HG02885 (cell line): ENCODE measurements around the gene CASS4.
"Not testable (repeated sequence)": the region's sequence is repeated elsewhere in the genome, so short reads cannot be mapped to it uniquely, and the experiment has no call there.

Experiments used
- ATAC-seq: cut with Tn5 transposase; IDR thresholded peaks from one replicate; pipeline ENCODE4 v1.9.1; 2021; ENCODE audit warnings: mild to moderate bottlenecking; ENCODE audit not compliant: unreplicated experiment, poor library complexity

The CASS4 gene, protein sequence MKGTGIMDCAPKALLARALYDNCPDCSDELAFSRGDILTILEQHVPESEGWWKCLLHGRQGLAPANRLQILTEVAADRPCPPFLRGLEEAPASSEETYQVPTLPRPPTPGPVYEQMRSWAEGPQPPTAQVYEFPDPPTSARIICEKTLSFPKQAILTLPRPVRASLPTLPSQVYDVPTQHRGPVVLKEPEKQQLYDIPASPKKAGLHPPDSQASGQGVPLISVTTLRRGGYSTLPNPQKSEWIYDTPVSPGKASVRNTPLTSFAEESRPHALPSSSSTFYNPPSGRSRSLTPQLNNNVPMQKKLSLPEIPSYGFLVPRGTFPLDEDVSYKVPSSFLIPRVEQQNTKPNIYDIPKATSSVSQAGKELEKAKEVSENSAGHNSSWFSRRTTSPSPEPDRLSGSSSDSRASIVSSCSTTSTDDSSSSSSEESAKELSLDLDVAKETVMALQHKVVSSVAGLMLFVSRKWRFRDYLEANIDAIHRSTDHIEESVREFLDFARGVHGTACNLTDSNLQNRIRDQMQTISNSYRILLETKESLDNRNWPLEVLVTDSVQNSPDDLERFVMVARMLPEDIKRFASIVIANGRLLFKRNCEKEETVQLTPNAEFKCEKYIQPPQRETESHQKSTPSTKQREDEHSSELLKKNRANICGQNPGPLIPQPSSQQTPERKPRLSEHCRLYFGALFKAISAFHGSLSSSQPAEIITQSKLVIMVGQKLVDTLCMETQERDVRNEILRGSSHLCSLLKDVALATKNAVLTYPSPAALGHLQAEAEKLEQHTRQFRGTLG

DNA sequence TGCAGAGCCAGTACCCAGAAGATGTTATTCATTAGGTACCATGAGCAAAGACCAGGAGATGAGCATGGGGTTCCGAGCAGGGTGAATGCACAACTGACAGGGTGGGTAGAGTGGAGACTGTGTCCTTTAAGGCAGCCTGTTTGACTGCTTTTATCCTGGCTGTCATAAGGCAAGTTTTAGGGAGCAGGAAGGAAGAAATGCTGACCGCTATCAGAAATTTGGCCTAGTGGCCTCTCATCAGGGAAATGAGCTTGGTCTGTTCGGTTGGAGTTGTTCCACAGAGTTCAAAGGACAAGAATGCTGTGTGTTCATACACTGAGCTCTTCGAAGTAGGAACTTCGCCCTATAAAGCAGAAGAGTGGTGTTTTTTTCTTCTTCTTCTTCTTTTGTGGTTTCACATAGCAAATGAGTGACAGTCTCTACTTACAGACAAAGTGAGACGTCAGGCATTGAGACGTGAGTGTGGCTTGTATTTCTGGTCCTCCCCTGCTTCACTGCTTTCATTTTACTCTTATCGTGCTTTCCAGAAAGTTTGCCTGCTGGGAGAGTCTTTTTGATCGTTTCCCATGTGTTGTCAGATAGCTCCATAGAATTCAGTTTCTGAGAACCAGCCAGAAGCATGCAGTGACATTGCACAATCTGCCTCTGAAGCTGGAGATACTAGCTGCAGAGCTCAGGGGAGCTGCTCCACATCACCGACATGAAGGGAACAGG is at the start of gene CASS4:
CASS4 (plus strand) TSS at position 502 of the 714 bp plus-strand sequence; CDS start at position 701, 199 bp downstream.
- ATAC-seq: no peak

DNA sequence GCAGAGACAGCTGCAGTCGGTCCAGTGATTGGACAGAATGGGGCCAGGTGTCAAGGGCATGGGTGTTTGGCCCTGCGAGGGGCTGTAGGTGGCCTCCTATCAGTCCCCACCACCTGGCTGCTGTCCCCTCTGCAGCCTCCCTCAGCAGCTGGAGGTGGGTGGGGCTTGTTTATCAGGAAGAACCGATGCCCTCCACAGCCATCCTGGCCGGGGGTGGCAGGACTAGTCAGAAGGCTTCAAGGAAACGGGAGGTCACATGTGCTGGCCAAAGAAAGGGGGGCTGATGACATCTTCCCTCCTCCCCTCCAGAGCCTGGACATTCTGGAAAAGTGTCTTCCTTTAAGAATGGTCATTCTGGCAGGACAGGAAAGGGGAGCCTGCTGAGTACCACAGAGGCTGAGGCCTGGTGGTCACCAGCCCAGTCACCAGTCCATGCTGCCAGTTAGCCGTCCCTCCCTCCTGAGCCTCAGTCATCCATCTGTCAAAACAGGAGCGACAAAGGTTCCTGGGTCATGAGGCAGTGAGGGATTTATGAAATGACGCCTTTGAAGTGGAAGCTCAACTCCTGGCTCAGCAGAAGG is 49.1 kb upstream of the CASS4 start:
- no peak for ATAC-seq

DNA sequence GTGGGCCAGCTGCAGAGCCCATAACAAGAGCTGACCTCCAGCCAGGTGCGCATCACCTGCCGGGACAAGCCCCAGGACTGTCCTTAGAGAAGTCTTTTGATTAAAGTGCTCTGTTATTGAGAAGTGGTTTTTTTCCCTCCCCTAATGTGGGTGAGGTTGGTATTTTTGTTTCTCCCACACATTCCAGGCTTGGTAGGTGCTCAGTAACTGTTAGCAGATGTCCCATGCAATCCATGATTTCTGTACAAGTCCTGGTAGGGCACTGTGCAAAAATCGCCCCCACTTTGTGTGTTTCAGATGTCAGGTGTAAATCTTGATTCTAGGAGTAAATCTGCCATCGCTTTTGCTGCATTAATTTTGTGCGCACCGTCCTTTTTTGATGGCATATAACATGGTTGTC is 48.6 kb upstream of the CASS4 start:
- ATAC-seq: no peak

DNA sequence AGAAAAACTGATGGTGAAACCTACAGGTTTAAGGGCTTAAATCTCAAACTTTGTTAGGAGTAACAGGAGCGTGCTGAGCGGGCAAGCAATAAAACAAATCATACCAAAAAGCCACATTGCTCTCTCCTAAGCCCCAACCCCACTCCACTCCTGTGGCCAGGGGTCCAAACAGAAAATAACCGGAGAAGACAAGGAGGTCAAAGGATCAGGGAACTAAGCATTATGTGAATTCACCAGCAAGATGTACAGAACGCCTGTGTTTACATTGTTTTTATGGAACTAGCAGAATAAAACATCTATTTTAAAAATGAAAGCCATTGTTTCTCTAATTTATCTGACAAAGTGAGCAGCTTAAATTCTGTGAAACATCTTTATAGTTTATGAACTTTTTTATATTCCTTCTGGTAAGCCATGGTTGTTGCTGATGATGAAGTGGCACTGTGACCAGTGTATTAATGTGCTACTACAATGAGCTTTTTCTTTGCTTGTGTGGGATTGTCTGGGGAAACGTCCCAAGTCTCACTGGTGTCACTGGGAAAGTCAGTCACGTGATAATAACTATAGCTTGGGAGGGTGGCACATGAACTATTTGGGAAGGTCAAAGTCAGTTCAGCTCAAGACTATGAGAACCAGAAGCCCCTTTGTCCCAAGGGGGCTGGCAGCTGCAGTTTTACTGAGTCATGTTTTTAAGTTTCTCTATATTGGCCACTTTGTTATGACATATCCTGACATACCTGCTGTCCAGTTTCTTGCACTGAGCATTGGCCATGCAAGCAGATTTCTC is 43.5 kb upstream of the CASS4 start:
- ATAC-seq: no peak

DNA sequence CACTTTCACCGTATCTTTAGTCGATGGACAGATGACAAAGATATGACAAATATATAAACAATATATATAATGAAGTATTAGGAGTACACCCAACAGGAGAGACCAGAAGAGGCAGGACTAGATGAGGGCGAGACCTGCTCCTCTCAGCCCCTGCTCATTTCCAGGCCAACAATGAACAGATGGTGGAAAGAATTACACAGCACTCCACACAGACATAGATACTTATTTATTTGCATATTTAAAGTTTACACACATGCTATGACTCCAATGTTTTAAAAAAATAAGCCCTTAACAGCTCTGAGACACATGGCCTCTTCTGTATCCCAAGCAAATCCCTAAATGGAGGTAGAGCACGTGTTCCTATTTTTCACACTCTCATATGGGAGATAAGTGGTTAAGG is 42.9 kb upstream of the CASS4 start:
- no peak for ATAC-seq

DNA sequence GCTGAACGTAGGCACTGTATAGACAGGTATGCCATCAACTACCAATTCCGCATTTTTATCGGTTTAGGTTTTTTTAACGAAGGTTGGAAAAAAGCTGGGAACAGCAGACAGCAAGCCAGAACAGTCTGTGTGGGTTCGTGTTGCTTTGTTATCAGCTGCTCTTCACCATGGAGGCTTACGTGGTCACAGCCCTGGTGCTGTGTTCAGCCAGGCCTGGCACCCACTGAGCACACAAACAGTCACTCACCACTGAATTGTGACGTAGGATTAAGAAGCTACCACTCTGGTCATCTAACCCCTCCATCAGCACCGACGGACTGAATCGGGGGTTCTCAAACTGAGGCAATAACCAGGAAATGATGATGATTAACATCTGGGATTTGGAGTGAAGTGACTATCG is 40.1 kb upstream of the CASS4 start:
- ATAC-seq: no peak

DNA sequence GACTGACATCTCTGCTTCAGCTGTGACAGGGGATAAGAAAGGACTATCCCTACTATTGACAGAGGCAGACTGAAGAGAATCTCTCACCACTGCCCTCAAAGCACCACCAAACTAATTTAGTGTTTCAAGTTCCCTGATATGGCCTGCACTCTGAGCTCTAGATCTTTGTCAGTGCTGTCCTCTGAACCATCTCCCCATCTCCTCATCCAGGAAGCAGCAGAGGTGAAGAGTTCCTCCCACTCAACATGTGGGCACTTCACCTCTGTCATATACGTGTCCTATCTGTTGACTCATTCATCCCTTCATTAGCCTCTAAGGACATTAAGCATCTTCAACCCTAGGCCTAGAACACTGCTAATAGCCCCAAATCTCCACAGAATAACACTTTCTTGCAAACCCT is 39.2 kb upstream of the CASS4 start:
- ATAC-seq: no peak

DNA sequence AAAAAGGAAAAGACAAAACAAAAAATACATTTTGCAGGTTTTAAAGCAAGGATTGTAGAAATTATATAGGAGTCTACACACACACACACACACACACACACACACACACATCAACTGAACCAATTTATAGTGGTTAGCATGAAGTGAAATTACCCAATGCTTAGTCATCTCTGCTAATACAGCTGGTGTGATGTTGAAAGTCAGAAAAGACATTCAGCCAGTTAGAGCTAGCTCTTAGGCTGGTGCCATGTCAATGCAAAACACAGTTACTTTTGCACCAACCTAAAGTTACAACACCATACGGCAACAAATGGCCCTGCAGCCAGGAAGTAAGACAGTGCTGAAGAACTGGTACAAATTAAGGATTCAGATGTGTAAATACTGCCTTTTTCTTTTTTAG is 38.1 kb upstream of the CASS4 start:
- ATAC-seq: no peak

DNA sequence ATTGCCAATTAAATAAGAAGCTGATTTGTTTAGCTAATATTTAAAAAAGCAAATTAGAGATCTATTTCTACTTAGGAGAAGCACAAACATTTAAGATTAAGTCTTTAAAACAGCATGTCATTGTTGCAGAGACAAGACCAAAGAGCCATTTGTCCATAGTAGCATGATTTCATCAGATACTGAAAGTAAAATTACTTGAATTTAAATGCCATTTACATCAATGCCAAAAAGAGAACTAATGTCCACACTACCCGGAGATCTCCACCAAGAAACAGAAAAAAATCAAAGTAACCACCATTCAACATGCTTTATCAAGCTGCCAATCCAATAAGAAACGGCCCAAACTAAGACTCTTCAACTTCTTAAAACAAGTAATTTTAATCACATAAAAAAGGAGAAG is 35.7 kb upstream of the CASS4 start:
- ATAC-seq: no peak

DNA sequence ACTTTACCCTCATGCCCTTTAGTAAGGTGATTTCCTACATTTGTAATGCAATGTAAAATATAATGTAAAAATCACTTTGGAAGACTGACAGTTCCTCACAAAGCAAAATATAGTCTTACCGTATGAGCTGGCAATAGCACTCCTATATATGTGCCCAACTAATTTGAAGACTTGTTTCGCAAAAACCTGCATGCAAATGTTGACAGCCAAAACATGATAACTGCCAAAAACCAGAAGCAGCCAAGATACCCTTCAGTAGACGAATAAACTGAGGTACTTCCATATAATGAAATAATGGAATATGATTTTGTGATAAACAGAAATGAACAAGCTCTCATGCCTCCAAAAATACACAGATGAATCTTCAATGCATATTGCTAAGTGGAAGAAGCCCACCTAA is 33.7 kb upstream of the CASS4 start:
- no peak for ATAC-seq

DNA sequence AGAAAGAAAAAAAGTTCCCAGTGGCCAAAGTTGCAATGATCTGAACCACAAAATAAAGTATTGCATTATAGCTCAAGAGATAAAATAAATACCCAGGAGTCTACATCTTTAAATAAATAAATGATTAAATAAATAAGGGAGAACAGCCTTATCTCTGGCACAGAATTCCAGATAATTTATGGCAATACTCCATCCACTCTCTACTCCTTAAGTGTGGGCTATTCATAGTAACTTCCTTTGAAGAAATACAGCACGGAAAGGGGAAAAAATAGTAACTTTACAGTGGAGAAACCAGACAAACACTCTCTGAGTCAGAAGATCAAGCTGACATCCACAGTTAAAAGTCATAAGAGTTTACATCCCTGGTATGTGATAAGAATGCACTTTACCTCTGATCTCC is 31.7 kb upstream of the CASS4 start:
- no peak for ATAC-seq

DNA sequence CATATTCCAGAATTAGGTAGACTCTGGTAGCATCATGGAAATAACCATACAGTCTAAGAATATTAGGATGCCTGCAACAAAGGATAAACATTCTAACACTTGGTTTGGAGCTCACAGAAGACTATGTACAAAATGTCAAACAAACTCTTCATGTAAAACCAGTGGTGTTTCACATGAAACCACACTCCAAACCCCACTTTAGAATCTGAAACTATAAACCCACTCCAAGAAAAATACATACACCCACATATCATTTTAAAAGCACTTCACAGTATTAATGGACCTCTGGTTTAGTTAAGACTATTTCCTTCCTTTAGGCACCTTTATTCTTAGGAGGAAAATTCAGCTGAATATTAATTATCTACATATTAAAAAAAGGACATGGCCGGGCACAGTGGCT is 30.6 kb upstream of the CASS4 start:
- ATAC-seq: peak; percentile 66

DNA sequence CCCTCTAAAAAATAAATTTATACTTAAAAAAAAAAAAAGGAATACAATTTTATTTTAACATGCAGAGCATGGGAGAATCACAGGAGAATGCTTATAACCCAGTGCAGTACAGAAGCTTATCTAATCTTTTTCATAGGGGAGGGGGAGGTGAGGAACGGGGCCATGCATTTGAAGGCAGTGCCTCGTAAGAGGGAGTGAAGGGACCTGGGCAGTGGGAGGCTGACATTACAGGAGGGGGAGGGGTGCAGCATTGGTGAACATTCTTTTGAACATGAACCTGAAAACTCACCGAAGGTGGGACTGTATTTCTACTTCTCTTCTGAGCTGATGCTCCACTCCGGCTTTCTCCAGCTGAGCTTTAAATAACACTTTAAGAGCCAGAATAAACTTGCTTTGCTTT is 29.4 kb upstream of the CASS4 start:
- ATAC-seq: no peak

DNA sequence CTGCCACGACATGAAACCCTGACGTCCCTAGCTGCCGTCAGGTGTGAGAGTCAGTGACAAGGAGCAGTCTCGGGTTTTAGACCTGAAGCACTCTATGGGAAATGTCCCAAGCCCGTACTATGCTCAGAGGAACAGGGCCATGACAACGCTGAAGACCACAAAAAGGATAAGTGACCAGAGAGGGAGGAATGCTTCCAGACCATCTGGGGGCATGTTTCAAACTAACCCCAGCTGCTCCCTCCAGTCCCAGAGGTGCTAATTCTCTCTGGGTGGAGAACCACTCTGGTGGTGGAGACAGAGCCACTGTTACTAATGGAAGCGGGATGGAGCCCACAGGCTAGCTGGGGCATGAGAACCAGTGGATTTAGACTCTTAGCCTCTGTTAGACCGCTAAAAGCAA is 28.7 kb upstream of the CASS4 start:
- no peak for ATAC-seq

DNA sequence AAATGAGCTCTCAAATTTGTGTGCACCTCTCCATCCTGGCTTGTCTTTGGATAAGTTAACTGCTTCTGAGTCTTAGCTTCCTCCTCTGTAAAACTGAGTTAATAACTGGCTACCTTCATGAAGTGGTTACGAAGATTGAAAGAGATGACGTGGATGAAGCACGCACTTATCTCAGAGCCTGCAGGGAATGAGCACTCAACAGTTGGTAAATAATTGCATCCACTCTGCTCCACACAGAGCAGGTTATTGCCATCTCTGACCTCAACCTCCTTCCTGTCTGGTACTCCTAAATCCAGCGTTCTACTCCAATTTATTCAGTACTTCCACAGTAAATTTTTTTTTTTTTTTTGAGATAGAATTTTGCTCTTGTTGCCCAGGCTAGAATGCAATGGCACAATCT is 26.9 kb upstream of the CASS4 start:
- no peak for ATAC-seq

DNA sequence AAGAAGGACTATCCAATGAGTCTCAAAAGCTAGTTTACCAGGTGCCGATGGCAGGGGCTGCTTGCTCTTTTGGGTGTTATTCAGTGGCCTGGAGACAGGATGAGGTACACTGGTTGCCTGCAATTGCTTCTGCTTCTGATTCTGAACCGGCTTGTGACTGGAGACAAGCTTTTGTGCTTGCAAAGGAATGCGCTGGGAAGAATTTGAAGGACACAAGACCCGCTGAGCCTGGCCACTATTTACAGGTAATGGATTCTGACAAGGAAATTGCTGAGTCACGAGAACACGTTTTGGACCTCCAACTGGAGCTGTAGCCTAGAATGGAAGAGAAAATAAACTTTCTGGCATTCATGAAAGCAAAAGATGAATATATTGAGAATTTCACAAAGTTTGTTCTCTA is 25.8 kb upstream of the CASS4 start:
- ATAC-seq: no peak

DNA sequence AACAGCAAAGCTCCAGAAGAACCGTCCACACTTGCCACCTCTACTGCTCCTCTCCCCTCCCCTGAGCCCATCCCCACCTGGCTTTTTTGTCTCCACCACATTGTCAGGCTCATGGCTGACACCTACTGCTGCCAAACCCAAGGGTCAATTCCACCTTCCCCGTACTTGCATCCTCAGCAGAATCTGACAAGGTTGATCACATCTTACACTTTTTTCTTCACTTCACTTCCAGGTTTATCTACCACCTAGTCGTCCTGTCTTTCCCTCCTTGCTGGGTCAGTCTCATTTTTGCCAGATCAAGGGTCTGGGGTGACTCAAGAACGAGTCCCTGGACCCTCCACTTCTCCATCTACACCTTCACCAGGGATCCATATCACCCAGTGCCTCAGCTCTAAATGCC is 23.2 kb upstream of the CASS4 start:
- no peak for ATAC-seq

DNA sequence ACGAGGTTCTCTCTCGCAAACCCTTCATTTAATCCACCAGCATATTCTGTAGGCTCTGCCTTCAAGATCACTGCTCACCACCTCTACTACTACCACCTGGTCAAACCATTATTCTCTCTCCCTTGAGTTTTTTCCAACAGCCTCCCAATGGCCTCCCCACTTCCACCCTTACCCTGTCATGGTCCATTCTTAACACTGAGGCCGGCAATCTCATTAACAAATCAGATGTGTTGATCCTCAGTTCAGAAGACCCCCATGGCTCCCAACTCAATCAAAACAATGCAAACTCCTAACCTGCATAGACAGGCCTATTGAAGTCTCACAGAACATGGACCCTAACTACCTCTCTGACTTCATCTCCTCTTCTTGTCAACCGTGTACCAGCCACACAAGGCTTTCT is 22.3 kb upstream of the CASS4 start:
- ATAC-seq: no peak

DNA sequence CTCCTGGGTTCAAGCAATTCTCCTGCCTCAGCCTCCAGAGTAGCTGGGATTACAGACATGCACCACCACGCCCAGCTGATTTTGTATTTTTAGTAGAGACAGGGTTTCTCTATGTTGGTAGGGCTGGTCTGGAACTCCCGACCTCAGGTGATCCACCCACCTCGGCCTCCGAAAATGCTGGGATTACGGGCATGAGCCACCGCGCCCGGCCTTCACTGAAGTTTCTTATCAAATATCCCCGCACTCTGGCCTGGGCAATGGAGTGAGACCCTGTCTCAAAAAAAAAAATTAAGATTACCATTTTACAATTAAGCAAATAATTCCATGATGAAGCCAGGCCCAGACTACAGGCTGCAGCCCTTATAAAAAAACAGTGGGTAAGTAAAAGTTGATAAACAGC is 21.7 kb upstream of the CASS4 start:
- ATAC-seq: not testable (repeated sequence)

DNA sequence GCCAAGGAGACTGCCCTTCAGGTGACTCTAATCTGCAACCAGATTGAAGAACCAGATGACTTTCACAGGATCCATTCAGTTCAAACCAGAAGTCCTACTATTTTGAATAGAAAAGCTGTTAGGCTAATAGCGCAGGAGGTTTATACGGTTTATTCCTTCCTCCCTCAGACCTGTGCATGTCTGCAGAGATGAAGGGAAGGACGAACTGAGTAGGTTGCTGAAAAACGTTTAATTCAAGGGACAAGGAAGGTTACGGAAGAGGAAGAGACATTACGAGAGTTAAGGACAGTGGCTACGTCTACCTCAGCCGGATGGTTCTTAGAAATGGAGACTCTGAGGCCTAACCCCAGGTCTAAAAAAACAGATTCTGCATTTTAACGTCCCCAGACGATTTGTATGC is 21.0 kb upstream of the CASS4 start:
- no peak for ATAC-seq
